Stimulated activated CD4-positive, alpha-beta T cell treated with anti-CD3 and anti-CD28 coated beads, Interleukin-1b, Interleukin-23, amount 100 ng/mL, for 24 hours (primary cell): ENCODE results near the gene LBP.
"Not testable (repeated sequence)": the region's sequence is repeated elsewhere in the genome, so short reads cannot be mapped to it uniquely, and the experiment has no call there.

Experiments used
- DNase-seq, 4 experiments: peaks; one replicate each; pipeline ENCODE4 v3.0.0-alpha.2; 2020; ENCODE audit warnings: low read depth in 4 of 4, low spot score in 1 of 4

Gene LBP

GRCh38 chr20:38345643-38346042, 639 bp upstream of the LBP start:
- DNase-seq: no peak

- DNase-seq: no peak
Measured at GRCh38 chr20:38346741-38347140, 459 bp downstream of the LBP start.

GRCh38 chr20:38349856-38350255, 3.6 kb downstream of the LBP start:
- no peak for DNase-seq

GRCh38 chr20:38350879-38351775, 4.8 kb downstream of the LBP start:
- DNase-seq: no peak

GRCh38 chr20:38353316-38353715, 7.0 kb downstream of the LBP start:
- DNase-seq: no peak

GRCh38 chr20:38354227-38354626, 7.9 kb downstream of the LBP start:
- DNase-seq: no peak

GRCh38 chr20:38355161-38356012, 9.1 kb downstream of the LBP start:
- DNase-seq: no peak

GRCh38 chr20:38357653-38358207, 11.4 kb downstream of the LBP start:
- no peak for DNase-seq

GRCh38 chr20:38358556-38358955, 12.3 kb downstream of the LBP start:
- no peak for DNase-seq

GRCh38 chr20:38363004-38363747, 16.9 kb downstream of the LBP start:
- DNase-seq: no peak

- no peak for DNase-seq
Measured at GRCh38 chr20:38369389-38369788, 23.1 kb downstream of the LBP start.

- DNase-seq: no peak
Measured at GRCh38 chr20:38372806-38373205, 26.5 kb downstream of the LBP start.

- no peak for DNase-seq
Measured at GRCh38 chr20:38373231-38373867, 27.1 kb downstream of the LBP start.

- DNase-seq: no peak
Measured at GRCh38 chr20:38373898-38374297, 27.6 kb downstream of the LBP start.

- no peak for DNase-seq
Measured at GRCh38 chr20:38377039-38377685, 30.9 kb downstream of the LBP start.

GRCh38 chr20:38377838-38378237, 31.6 kb downstream of the LBP start:
- not testable (repeated sequence) for DNase-seq

GRCh38 chr20:38383147-38383546, 36.9 kb downstream of the LBP start:
- DNase-seq: no peak

- DNase-seq: no peak
Measured at GRCh38 chr20:38386004-38386403, 39.7 kb downstream of the LBP start.

- DNase-seq: no peak
Measured at GRCh38 chr20:38386851-38387250, 40.6 kb downstream of the LBP start.

- DNase-seq: no peak
Measured at GRCh38 chr20:38387953-38388352, 41.7 kb downstream of the LBP start.
